Hepatocyte (in vitro differentiated cells): ENCODE measurements around the gene CD79A. TPM values are rescaled to one million over a fixed set of nuclear protein-coding genes. Genes with fewer than 3 reads are reported as not detected.

ENCODE experiments used
- DNase-seq: peaks from one replicate; pipeline ENCODE4 v3.0.0-alpha.2; 2016; ENCODE audit warnings: low spot score
- H2AFZ ChIP-seq: fragments of 200-600 bp; sonication (generic); 2 replicates; pipeline ENCODE4 v1.6.0; 2016; ENCODE audit warnings: antibody characterized with exemption, mild to moderate bottlenecking
- H3K27ac ChIP-seq: fragments of 200-600 bp; sonication (generic); 2 replicates; pipeline ENCODE4 v1.5.1; 2016; ENCODE audit warnings: mild to moderate bottlenecking
- H3K27me3 ChIP-seq: fragments of 200-600 bp; sonication (generic); 2 replicates; pipeline ENCODE4 v1.6.1; 2016
- H3K36me3 ChIP-seq: fragments of 200-600 bp; sonication (generic); replicated peaks from 2 replicates; pipeline ENCODE4 v1.5.1; 2016; ENCODE audit warnings: low read depth; ENCODE audit not compliant: insufficient read depth
- H3K4me1 ChIP-seq: fragments of 200-600 bp; sonication (generic); 2 replicates; pipeline ENCODE4 v1.5.1; 2016; ENCODE audit warnings: mild to moderate bottlenecking, moderate library complexity; ENCODE audit not compliant: insufficient read depth
- H3K4me2 ChIP-seq: fragments of 200-600 bp; sonication (generic); 2 replicates; pipeline ENCODE4 v1.6.0; 2016
- H3K4me3 ChIP-seq: fragments of 200-600 bp; sonication (generic); 2 replicates; pipeline ENCODE4 v1.5.1; 2016; ENCODE audit warnings: mild to moderate bottlenecking
- H3K79me2 ChIP-seq: fragments of 200-600 bp; sonication (generic); 2 replicates; pipeline ENCODE4 v1.6.0; 2017; ENCODE audit warnings: mild to moderate bottlenecking
- H3K9me2 ChIP-seq: fragments of 200-600 bp; sonication (generic); replicated peaks from 2 replicates; pipeline ENCODE4 v1.6.0; 2017; ENCODE audit warnings: mild to moderate bottlenecking; ENCODE audit not compliant: insufficient read depth
- H3K9me3 ChIP-seq: fragments of 200-600 bp; sonication (generic); 2 replicates; pipeline ENCODE4 v1.5.1; 2016; ENCODE audit warnings: low read depth, mild to moderate bottlenecking
- H4K20me1 ChIP-seq: fragments of 200-600 bp; sonication (generic); 2 replicates; pipeline ENCODE4 v1.6.0; 2016; ENCODE audit warnings: mild to moderate bottlenecking; ENCODE audit not compliant: insufficient read depth, poor library complexity, severe bottlenecking
- CTCF ChIP-seq: fragments of 200-600 bp; sonication (generic); IDR thresholded peaks from 2 replicates; pipeline ENCODE4 v1.5.1; 2016; ENCODE audit warnings: antibody characterized with exemption, mild to moderate bottlenecking; ENCODE audit not compliant: poor library complexity
- EZH2 ChIP-seq: fragments of 200-600 bp; sonication (generic); IDR thresholded peaks from 2 replicates; pipeline ENCODE4 v1.6.1; 2016; ENCODE audit warnings: antibody characterized with exemption, mild to moderate bottlenecking, borderline replicate concordance
- EZH2phosphoT487 ChIP-seq: fragments of 200-600 bp; sonication (generic); IDR thresholded peaks from one replicate; pipeline ENCODE4 v1.6.1; 2018; ENCODE audit warnings: antibody characterized with exemption, mild to moderate bottlenecking, low read depth, moderate library complexity; ENCODE audit not compliant: unreplicated experiment, severe bottlenecking
- WGBS: methylation state at CpG from one replicate; pipeline ENCODE4 v1.1.6; 2016; ENCODE audit warnings: low lambda C conversion rate; ENCODE audit errors: missing lambda C conversion rate; 5-methylcytosine and 5-hydroxymethylcytosine counted together
- polyA plus RNA-seq: library from polyadenylated mRNA; unstranded; fragments of >200 nt; fragmentation: Nextera tagmentation; extraction: Ambion mirVana; gene quantifications from 2 replicates; pipeline ENCODE4 v1.2.1, GENCODE V29; 2016
- total RNA-seq: library from RNA; depleted of rRNA; stranded (reverse); fragments of >200 nt; gene quantifications from 2 replicates; pipeline ENCODE4 v1.2.3, GENCODE V29; 2014

Gene CD79A
- total and polyA plus RNA-seq, 2 experiments from 2014 or later, result 0.27 to 0.37 TPM

GRCh38 chr19:41877916-41878905 is 1.1 kb downstream of the CD79A start:
- TF ChIP-seq EZH2phosphoT487 (no peak), CTCF (no peak), EZH2 (no peak)
- Histone ChIP-seq H3K27ac (no peak overlapping the region), H3K4me2 (no peak overlapping the region), H3K27me3 (no peaks in the 10 kb centered on the region), H2AFZ (no peak overlapping the region), H3K79me2 (no peaks in the 10 kb centered on the region), H3K36me3 (no peaks in the 10 kb centered on the region), H3K4me3 (no peak overlapping the region), H3K9me2 (no peaks in the 10 kb centered on the region), H3K9me3 (no peaks in the 10 kb centered on the region), H4K20me1 (no peaks in the 10 kb centered on the region), H3K4me1 (no peaks in the 10 kb centered on the region)
- WGBS, result 78% methylated on average over 16 of the region's 17 CpGs
- DNase-seq, result no peak

GRCh38 chr19:41879080-41879479 is 2.0 kb downstream of the CD79A start:
- Histone ChIP-seq H3K27ac (no peak overlapping the region), H3K27me3 (no peaks in the 10 kb centered on the region), H3K79me2 (no peaks in the 10 kb centered on the region), H3K4me1 (no peaks in the 10 kb centered on the region), H2AFZ (no peak overlapping the region), H3K9me3 (no peaks in the 10 kb centered on the region), H3K4me2 (no peak overlapping the region), H4K20me1 (no peaks in the 10 kb centered on the region), H3K36me3 (no peaks in the 10 kb centered on the region), H3K9me2 (no peaks in the 10 kb centered on the region), H3K4me3 (no peak overlapping the region)
- no peak for DNase-seq
- WGBS, result 90% methylated on average over 15 of the region's 21 CpGs
- TF ChIP-seq EZH2 (no peak), EZH2phosphoT487 (no peak), CTCF (no peak)

- Histone ChIP-seq H3K79me2 (peaks cover 5% of the 10 kb centered on the region), H3K27ac (no peak overlapping the region), H3K4me2 (no peak overlapping the region), H3K9me3 (no peaks in the 10 kb centered on the region), H3K9me2 (no peaks in the 10 kb centered on the region), H4K20me1 (no peaks in the 10 kb centered on the region), H3K27me3 (no peaks in the 10 kb centered on the region), H3K4me3 (no peak overlapping the region), H2AFZ (no peak overlapping the region), H3K36me3 (no peaks in the 10 kb centered on the region), H3K4me1 (peaks cover 1% of the 10 kb centered on the region)
- WGBS, result 82% methylated on average over 7 of the region's 7 CpGs
- TF ChIP-seq EZH2 (no peak), CTCF (no peak), EZH2phosphoT487 (no peak)
- no peak for DNase-seq
Observed at GRCh38 chr19:41879670-41880328, 2.7 kb downstream of the CD79A start.
